K562 (cell line): ENCODE results near the gene HRAS. TPM values are rescaled to one million over a fixed set of nuclear protein-coding genes. Genes with fewer than 3 reads are reported as not detected.

Experiments used
- ATAC-seq: fragments of 200-7000 bp; cut with Tn5 transposase; 3 replicates; pipeline ENCODE4 v1.9.1; 2020; ENCODE audit warnings: moderate library complexity
- BruUV-seq: library from RNA; stranded (reverse); fragments of 400-500 nt; replicated peaks from 2 replicates; lab custom pipeline; 2021; lab: Mats Ljungman, UMichigan
- CTCF ChIA-PET: fragments of 300-600 bp; formaldehyde crosslinking; extraction: SDS; loops from one replicate; lab custom pipeline; 2021; ENCODE audit warnings: low intra/inter-chr PET ratio; lab: Yijun Ruan, JAX
- POLR2A ChIA-PET: fragments of 300-600, 350-650 bp; sonication (Branson Sonifier 250); formaldehyde crosslinking; extraction: SDS; loops from one replicate; lab custom pipeline; 2021; ENCODE audit warnings: antibody characterized with exemption, inconsistent platforms; lab: Yijun Ruan, JAX
- DNase-seq, 4 experiments: peaks; one replicate each; pipeline versions ENCODE4 v3.0.0 to v3.0.0-alpha.2; 2011 to 2018; ENCODE audit warnings: low spot score in 3 of 4, mixed read lengths in 3 of 4; ENCODE audit errors: extremely low read depth in 1 of 4
- FAIRE-seq: peaks from 2 replicates; lab custom pipeline; 2011; peaks lifted over from hg19 to GRCh38; lab: Jason Lieb, UNC
- H2AFZ ChIP-seq: 2 replicates; pipeline ENCODE4 v1.6.0; 2011; ENCODE audit warnings: low read depth, low read length, control low read depth, inconsistent platforms
- H3K27ac ChIP-seq: fragments of 200-600 bp; 3 replicates; pipeline ENCODE4 v1.8.0; 2011; ENCODE audit warnings: low read depth, mild to moderate bottlenecking, control low read depth, inconsistent platforms, low read length, moderate library complexity, mixed read lengths; ENCODE audit errors: extremely low read depth
- H3K27me3 ChIP-seq, 2 experiments: fragments of 300-600 bp in 1 of 2; 2 replicates in 1 of 2; 3 replicates in 1 of 2; pipeline versions ENCODE4 v1.6.0 to v1.8.0; 2011; ENCODE audit warnings: inconsistent platforms in 2 of 2, low read length in 2 of 2, mild to moderate bottlenecking in 1 of 2, mixed read lengths in 1 of 2, moderate library complexity in 1 of 2; ENCODE audit not compliant: control insufficient read depth in 2 of 2, insufficient read depth in 2 of 2
- H3K36me3 ChIP-seq: fragments of 300-600 bp; 3 replicates; pipeline ENCODE4 v1.8.0; 2011; ENCODE audit warnings: mild to moderate bottlenecking, low read length, inconsistent platforms; ENCODE audit not compliant: control insufficient read depth, insufficient read depth
- H3K4me1 ChIP-seq, 2 experiments: fragments of 200-600 bp in 1 of 2; replicated peaks in 1 of 2; 2 replicates in 1 of 2; 3 replicates in 1 of 2; pipeline versions ENCODE4 v1.5.1 to v1.8.0; 2011; ENCODE audit warnings: inconsistent platforms in 2 of 2, low read length in 2 of 2, mild to moderate bottlenecking in 1 of 2, mixed read lengths in 1 of 2, moderate library complexity in 1 of 2; ENCODE audit not compliant: control insufficient read depth in 2 of 2, insufficient read depth in 2 of 2
- H3K4me2 ChIP-seq: 2 replicates; pipeline ENCODE4 v1.6.1; 2011; ENCODE audit warnings: low read length, control low read depth, inconsistent platforms, mixed read lengths; ENCODE audit not compliant: insufficient read depth
- H3K4me3 ChIP-seq: fragments of 200-600 bp; sonication (generic), shearing (Covaris generic); 2 replicates; pipeline ENCODE4 v1.5.1; 2016; ENCODE audit warnings: control low read depth, inconsistent platforms
- H3K79me2 ChIP-seq: fragments of 200-600 bp; 3 replicates; pipeline ENCODE4 v1.8.0; 2011; ENCODE audit warnings: low read length, inconsistent platforms; ENCODE audit not compliant: control insufficient read depth, insufficient read depth
- H3K9ac ChIP-seq, 2 experiments: 2 replicates each; pipeline versions ENCODE4 v1.6.0 to v1.6.1; 2011; ENCODE audit warnings: low read depth in 2 of 2, low read length in 2 of 2, control low read depth in 1 of 2, inconsistent platforms in 1 of 2, mild to moderate bottlenecking in 1 of 2, mixed read lengths in 1 of 2; ENCODE audit not compliant: insufficient read depth in 1 of 2
- H3K9me1 ChIP-seq: one replicate; pipeline ENCODE4 v1.6.0; 2011; ENCODE audit warnings: inconsistent platforms, mild to moderate bottlenecking, low read length, moderate library complexity; ENCODE audit not compliant: control insufficient read depth, insufficient read depth
- H3K9me3 ChIP-seq: replicated peaks from 2 replicates; pipeline ENCODE4 v1.5.1; 2011; ENCODE audit warnings: low read depth, low read length, inconsistent platforms; ENCODE audit not compliant: control insufficient read depth, insufficient read depth
- H4K20me1 ChIP-seq: replicated peaks from 2 replicates; pipeline ENCODE4 v1.6.1; 2011; ENCODE audit warnings: low read length, inconsistent platforms, mixed read lengths; ENCODE audit not compliant: control insufficient read depth, insufficient read depth
- AFF4 ChIP-seq: sonication (generic); formaldehyde crosslinking; IDR thresholded peaks from 2 replicates; pipeline ENCODE4 v1.8.0; 2023; ENCODE audit warnings: mild to moderate bottlenecking, missing genetic modification reagents
- GATAD2A ChIP-seq: fragments of 450-650 bp; IDR thresholded peaks from 2 replicates; pipeline ENCODE4 v1.6.1; 2017
- GATAD2B ChIP-seq: fragments of 450-650 bp; IDR thresholded peaks from 2 replicates; pipeline ENCODE4 v1.6.1; 2017; ENCODE audit warnings: mild to moderate bottlenecking, borderline replicate concordance
- HNRNPH1 ChIP-seq: fragments of 200-400 bp; formaldehyde crosslinking; optimal IDR thresholded peaks from 2 replicates; pipeline ENCODE3; 2017; ENCODE audit warnings: low read depth, mild to moderate bottlenecking, low read length, moderate library complexity
- MLLT1 ChIP-seq, 2 experiments: fragments of 450-650 bp; IDR thresholded peaks; 2 replicates each; pipeline ENCODE4 v1.6.1; 2016
- SETDB1 ChIP-seq: IDR thresholded peaks from one replicate; pipeline ENCODE4 v1.6.1; 2012; ENCODE audit warnings: low read length, control low read depth, inconsistent platforms
- STAG1 ChIP-seq: sonication (generic); formaldehyde crosslinking; IDR thresholded peaks from 2 replicates; pipeline ENCODE4 v1.5.0; 2020; ENCODE audit warnings: missing genetic modification reagents, borderline replicate concordance
- ZNF408 ChIP-seq: fragments of 250-450 bp; sonication (Bioruptor Pico); IDR thresholded peaks from 2 replicates; pipeline ENCODE4 v1.4.0; 2020; ENCODE audit warnings: low read depth, mild to moderate bottlenecking, moderate library complexity
- ZNF766 ChIP-seq: fragments of 200-800 bp; sonication (Bioruptor generic); conservative IDR thresholded peaks from 2 replicates; pipeline ENCODE4 v1.6.1; 2016; ENCODE audit warnings: missing genetic modification characterization, missing compliant biosample characterization
- ZZZ3 ChIP-seq: fragments of 450-650 bp; IDR thresholded peaks from 2 replicates; pipeline ENCODE4 v1.6.1; 2016; ENCODE audit warnings: antibody characterized with exemption, mild to moderate bottlenecking, moderate library complexity
- WGBS: fragments of 100-300 bp; shearing (Covaris generic); methylation state at CpG from one replicate; pipeline ENCODE4 v1.1.6; 2016; ENCODE audit warnings: low coverage, mixed read lengths; ENCODE audit not compliant: insufficient coverage; ENCODE audit errors: missing lambda C conversion rate; 5-methylcytosine and 5-hydroxymethylcytosine counted together
- in situ Hi-C: fragments of 300-500 bp; cut with MboI; formaldehyde crosslinking; loops from 4 replicates; pipeline ENCODE4 v1.15.0; 2018; ENCODE audit warnings: inconsistent platforms, mixed read lengths
- intact Hi-C: fragments of 100-400 bp; cut with micrococcal nuclease; formaldehyde crosslinking; loops from 2 replicates; pipeline ENCODE4 v1.14.2; 2022
- polyA plus RNA-seq, 8 experiments: library from polyadenylated mRNA; depleted of rRNA in 4 of 8; stranded (reverse) in 5 of 8; unstranded in 3 of 8; fragments of >200 nt; fragmentation: Nextera tagmentation in 2 of 8; fragmentation: Illumina TruSeq in 1 of 8; extraction: Ambion mirVana in 2 of 8; extraction: Trizol in 1 of 8; gene quantifications; 2 replicates each; pipeline versions ENCODE4 v1.2.1 to v1.2.3, GENCODE V29; 2011 to 2014; ENCODE audit warnings: inconsistent platforms in 1 of 8, missing spikeins in 1 of 8
- total RNA-seq, 7 experiments: library from RNA; depleted of rRNA in 6 of 7; stranded (reverse); fragments of >200 nt in 6 of 7; fragmentation: Illumina TruSeq in 2 of 7; extraction: Trizol in 2 of 7; gene quantifications; 2 replicates each; pipeline versions ENCODE4 v1.2.1 to v1.2.3, GENCODE V29; 2011 to 2021; ENCODE audit warnings: low replicate concordance in 1 of 7

HRAS gene
- total and polyA plus RNA-seq, 9 of the 15 experiments (the other 6 are each of a cell fraction or from before 2014, with no cell fraction given), result 2.8 to 73.5 (median 29.6) TPM

- Histone ChIP-seq H3K4me1 (peaks cover 43 to 69% of the 10 kb centered on the region in 2 experiments), H3K79me2 (peaks cover 78% of the 10 kb centered on the region), H3K4me3 (peak overlapping the region; percentile 90), H3K9me3 (no peaks in the 10 kb centered on the region), H3K27ac (peak overlapping the region; percentile 100; the same call in 2 of the 3 replicates), H4K20me1 (peaks cover 43% of the 10 kb centered on the region), H3K9me1 (peaks cover 16% of the 10 kb centered on the region), H3K36me3 (peaks cover 48% of the 10 kb centered on the region; the same call in 2 of the 3 replicates), H3K4me2 (peak overlapping the region; percentile 97), H2AFZ (no peak overlapping the region), H3K27me3 (no peaks in the 10 kb centered on the region), H3K9ac (peak overlapping the region; percentile 97 to 100)
- ChIA-PET POLR2A (interaction anchor here (1.1 to 2.0 kb wide), 3 partner anchors 8 to 13 kb away, joined by 3 to 6 read pairs (median 5); no protein-coding TSS in a partner anchor), CTCF (no interaction called here)
- BruUV-seq, result TSS peak; percentile 62
- TF ChIP-seq MLLT1 (IDR thresholded peaks at IDR 0.05) (no peak), ZNF408 (no peak), STAG1 (no peak), AFF4 (CRISPR knock-in tag) (no peak), GATAD2B (no peak), ZZZ3 (no peak), ZNF766 (CRISPR knock-in tag) (no peak), GATAD2A (no peak), HNRNPH1 (no peak), SETDB1 (no peak)
- in situ Hi-C loops, result no loop called here
- intact Hi-C loops, result no loop called here
- 14% methylated on average over 6 of the region's 6 CpGs for WGBS
- FAIRE-seq (no peak), ATAC-seq (no peak), DNase-seq (no peak)
Measured at GRCh38 chr11:577611-577894, 42.2 kb upstream of the HRAS start.
